Stimulated activated naive CD8-positive, alpha-beta T cell treated with anti-CD3 and anti-CD28 coated beads, Interleukin-15, Interleukin-2, amounts not matched to agents 100 U/mL and 50 U/mL, for 24 hours (primary cell): ENCODE results near the gene CEMIP2.
A peak's percentile ranks its signal among the peaks of the same experiment; 100 is the strongest.
"Not testable (repeated sequence)": the region's sequence is repeated elsewhere in the genome, so short reads cannot be mapped to it uniquely, and the experiment has no call there.

Experiments
- ATAC-seq: fragments of 150-1000 bp; cut with Tn5 transposase; one replicate; pipeline ENCODE4 v1.10.0; 2021
- DNase-seq: peaks from one replicate; pipeline ENCODE4 v3.0.0; 2021

Gene CEMIP2, protein sequence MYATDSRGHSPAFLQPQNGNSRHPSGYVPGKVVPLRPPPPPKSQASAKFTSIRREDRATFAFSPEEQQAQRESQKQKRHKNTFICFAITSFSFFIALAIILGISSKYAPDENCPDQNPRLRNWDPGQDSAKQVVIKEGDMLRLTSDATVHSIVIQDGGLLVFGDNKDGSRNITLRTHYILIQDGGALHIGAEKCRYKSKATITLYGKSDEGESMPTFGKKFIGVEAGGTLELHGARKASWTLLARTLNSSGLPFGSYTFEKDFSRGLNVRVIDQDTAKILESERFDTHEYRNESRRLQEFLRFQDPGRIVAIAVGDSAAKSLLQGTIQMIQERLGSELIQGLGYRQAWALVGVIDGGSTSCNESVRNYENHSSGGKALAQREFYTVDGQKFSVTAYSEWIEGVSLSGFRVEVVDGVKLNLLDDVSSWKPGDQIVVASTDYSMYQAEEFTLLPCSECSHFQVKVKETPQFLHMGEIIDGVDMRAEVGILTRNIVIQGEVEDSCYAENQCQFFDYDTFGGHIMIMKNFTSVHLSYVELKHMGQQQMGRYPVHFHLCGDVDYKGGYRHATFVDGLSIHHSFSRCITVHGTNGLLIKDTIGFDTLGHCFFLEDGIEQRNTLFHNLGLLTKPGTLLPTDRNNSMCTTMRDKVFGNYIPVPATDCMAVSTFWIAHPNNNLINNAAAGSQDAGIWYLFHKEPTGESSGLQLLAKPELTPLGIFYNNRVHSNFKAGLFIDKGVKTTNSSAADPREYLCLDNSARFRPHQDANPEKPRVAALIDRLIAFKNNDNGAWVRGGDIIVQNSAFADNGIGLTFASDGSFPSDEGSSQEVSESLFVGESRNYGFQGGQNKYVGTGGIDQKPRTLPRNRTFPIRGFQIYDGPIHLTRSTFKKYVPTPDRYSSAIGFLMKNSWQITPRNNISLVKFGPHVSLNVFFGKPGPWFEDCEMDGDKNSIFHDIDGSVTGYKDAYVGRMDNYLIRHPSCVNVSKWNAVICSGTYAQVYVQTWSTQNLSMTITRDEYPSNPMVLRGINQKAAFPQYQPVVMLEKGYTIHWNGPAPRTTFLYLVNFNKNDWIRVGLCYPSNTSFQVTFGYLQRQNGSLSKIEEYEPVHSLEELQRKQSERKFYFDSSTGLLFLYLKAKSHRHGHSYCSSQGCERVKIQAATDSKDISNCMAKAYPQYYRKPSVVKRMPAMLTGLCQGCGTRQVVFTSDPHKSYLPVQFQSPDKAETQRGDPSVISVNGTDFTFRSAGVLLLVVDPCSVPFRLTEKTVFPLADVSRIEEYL (N-terminal part only)

DNA sequence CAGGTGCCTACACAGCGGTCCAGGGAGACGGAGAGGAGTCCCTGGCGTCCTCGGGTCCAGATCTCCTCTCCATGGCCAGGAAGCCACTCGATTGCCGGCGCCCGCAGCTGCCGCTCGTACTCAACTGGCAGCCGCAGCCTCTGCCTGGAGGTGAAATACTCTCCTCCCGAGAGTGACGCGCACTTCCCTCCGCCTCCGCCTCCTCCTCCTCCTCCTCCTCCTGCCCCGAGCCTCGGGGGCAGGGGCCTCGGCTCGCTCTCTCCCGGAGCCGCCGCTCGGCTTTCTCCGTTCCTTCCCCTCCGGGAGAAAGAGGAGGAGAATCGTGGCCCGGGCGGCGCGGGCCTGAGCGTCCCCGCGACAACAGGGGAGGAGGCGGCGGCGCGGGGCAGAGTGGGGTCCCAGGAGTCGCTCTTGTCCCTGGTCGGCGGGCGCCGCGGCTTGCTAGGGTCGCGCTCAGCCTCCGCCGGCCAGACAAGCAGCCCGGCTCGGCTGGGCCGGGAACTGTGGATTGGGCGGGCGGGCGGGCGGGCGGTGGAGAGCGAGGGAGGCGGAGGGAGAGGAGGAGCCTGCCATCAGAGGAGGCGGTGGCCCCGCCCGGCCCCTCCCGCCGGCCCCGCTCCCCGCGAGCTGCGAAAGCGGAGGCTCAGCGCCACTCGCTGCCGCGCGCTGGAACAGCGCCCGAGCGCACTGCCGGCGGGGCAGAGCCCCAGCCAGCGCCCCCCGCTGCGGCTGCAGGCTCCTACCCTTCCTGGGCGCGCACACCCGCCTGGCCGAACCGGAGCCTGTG, at the start of gene CEMIP2:
Gene CEMIP2 (minus strand): TSS at position 126 of the 787 bp plus-strand sequence. CDS start 18,140 bp downstream, outside the sequence.
- peak; percentile 92 for DNase-seq
- ATAC-seq = peak; percentile 81

DNA sequence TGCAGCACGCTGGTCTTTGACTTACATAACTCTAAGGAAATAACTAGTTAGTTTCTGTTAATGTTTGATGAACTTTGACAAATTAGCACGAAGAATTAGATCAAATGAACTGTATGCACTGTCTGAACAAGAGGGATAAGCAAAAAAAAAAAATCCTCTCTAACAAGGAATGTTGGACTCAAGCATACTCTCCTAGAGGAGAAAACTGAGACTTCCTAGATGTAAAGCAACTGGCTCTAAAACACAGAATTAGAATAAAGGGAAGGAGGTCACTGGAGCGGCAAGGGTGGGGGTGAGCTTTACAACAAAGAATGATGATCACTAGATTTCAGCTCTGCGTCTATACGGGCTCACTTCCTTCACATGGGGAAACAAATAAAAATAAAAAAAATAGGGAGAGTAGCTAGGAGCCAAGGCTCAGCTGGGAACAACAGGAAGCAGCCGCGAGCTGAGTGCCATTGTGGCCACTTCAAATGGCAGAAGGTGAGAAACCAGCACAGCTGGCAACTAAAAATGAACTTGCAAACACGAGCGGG, 48.7 kb upstream of the CEMIP2 start:
- no peak for ATAC-seq
- DNase-seq = no peak

DNA sequence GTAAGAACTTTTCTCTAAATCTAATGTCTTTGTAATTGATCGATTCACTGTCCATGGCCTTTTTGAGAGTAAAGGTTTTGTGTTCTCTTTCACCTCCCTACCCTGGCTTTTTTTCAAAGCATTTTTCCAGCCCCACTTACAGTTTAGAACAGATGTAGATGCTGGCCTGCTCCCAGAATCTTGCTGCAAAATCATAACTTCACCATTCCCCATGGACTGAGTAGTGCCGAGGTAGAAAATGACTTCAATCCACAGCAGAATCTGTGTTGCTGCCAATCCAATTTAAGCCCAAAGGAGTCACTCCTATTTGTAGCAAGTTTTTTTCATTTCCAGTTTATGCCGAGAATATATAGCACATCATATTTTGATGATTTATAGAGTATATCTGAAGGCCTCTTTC, 46.5 kb upstream of the CEMIP2 start:
- DNase-seq (no peak), ATAC-seq (no peak)

DNA sequence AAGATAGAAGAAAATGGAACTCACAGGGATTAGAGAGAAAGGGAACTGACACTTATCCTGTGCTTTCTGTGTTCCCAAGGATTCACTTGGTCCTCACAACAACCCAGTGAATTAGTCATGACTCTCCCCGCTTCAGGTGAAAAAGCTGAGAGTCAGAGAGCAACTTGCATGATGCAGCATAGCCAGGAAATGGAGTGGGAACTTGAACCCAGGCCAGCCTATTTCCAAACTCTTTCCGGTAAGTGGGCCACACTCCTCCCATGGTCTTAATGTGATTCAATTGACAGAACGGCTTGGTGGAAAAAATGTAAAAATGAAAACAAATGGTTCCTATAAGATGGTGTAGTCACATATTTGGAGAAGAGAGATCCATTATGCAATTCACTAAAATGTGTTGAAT, 45.9 kb upstream of the CEMIP2 start:
- no peak for DNase-seq
- ATAC-seq = no peak

DNA sequence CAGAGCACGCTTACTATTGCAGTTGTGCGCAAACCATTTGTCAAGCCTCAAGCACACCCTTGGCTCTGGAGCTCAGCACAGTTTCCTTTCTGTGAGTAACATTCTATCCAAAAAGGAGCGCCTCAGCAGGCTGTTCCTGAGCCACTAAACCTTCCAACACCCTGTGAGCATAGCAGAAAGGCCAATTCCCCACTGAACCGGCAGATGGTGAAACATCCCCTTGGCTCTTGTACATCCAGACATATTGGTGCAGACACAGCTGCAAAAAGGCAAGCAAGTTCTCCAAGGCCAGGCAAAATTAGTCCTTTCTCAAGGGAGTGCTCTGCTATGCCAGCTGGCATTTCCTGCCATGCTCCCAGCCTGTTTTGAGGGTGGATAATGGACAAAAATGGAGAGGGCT, 44.1 kb upstream of the CEMIP2 start:
- DNase-seq (no peak), ATAC-seq (no peak)

DNA sequence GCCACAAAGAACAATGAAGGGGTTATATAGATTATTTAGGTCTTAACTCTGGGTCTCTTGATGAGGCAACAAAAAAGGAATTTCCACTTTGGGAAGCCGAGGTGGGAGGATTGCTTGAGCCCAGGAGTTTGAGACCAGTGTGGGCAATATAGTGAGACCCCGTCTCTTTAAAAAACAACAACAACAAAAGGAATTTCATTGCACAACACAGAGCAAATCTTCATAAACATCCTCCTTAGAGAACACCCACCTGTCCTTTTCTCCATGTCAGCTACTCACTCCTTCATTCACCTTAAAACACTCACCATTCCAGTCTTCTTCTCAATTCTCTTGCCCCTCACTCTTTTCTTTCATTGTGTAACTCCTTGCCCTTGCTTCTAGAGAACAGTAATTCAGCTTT, 39.8 kb upstream of the CEMIP2 start:
- no peak for DNase-seq
- no peak for ATAC-seq

DNA sequence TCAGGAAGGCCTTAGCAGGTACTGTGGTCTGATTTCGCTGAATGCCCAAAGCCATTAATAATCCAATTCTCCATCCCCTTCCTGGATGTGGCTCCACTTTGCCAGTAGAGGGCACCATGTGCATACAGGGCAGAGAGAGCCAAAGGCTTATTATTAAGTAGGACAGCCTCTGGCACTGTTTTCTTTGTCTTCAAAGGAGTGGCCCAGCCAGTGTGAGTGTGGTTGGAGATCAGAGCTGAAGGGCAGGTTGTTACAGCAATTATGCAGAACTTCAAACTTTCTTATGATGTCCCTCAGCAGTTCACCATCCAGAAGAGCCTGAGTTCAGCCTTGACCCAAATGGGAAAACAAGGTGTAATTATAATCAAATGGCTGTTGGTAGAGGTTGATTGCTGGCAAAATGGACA, 38.6 kb upstream of the CEMIP2 start:
- ATAC-seq (peak; percentile 98), DNase-seq (peak; percentile 57)

DNA sequence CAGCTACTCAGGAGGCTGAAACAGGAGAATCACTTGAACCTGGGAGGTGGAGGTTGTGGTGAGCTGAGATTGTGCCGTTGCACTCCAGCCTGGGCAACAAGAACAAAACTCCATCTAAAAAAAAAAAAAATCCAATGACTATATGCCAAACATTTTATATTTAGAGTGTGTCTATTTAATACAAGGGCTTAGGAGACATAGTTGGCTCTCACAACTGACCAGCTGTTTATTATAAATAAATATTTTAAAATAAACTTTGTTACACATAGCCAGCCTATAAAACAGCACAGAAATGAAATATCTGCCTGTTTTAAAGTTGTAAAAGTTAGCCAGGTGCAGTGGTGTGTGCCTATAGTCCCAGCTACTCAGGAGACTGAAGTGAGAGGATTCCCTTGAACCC, 36.8 kb upstream of the CEMIP2 start:
- DNase-seq, ATAC-seq: not testable (repeated sequence)

DNA sequence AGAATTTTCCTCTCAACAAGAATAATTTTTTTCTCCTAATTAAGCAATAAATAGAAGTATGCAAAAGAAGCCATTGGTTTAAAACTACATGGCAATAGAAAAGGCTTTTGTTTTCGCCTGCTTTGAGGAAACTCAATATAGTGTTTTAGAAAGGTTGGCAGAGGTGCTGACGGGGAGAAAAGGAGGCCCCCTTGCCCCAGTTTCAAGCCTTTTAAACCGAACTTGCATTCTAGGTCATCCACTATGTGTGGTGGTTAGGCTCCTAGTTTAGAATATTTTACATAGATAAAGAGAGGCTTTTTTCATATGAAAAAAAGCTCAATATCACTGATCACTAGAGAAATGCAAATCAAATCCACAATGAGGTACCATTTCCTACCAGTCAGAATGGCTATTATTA, 33.5 kb upstream of the CEMIP2 start:
- no peak for DNase-seq
- no peak for ATAC-seq

DNA sequence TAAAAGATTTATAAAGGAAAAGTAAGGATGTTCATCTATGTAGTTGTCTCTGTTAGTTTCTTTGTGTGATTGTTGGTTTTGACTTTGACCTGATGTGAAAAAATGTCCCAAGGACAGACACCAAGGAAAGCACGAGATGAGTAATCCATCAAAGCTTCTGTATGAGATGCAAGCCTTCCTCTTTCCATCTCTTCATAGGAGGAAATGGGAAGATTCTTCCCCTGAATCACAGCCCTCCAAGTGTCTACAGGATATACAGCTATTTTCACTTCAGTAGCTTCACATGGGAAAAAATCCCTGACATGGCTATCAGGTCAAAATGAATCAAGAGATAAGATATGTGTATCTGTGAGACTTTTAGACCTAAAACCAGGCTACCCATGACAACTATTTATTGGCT, 29.0 kb upstream of the CEMIP2 start:
- ATAC-seq (no peak), DNase-seq (no peak)

DNA sequence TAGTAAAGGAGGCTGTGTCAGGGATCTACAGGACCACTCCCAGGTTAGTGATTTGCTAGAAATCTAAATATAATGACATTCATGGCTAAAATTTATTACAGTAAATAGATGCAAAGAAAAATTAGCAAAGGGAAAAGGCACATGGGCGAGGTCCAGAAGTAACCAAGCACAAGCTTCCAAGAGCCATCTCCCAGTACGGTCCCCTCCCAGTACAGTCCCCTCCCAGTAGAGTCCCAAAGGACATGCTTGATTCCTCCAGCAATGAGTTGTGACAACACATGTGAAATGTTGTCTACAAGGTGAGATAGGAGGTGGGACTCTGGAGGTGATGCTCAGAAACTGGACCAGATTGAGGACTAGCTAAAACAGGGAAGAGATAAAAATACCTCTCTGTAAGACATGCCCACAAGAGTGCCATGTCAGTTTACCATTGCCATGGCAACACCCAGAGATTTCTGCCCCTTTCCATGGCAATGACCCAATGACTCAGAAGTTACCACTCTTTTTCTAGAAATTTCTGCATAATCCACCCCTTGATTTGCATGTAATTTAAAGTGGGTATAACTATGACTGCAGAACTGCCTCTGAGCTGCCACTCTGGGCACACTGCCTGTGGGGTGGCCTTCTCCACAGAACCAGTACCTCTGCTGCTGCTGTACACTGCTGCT, 27.9 kb upstream of the CEMIP2 start:
- no peak for DNase-seq
- peak; percentile 47 for ATAC-seq

DNA sequence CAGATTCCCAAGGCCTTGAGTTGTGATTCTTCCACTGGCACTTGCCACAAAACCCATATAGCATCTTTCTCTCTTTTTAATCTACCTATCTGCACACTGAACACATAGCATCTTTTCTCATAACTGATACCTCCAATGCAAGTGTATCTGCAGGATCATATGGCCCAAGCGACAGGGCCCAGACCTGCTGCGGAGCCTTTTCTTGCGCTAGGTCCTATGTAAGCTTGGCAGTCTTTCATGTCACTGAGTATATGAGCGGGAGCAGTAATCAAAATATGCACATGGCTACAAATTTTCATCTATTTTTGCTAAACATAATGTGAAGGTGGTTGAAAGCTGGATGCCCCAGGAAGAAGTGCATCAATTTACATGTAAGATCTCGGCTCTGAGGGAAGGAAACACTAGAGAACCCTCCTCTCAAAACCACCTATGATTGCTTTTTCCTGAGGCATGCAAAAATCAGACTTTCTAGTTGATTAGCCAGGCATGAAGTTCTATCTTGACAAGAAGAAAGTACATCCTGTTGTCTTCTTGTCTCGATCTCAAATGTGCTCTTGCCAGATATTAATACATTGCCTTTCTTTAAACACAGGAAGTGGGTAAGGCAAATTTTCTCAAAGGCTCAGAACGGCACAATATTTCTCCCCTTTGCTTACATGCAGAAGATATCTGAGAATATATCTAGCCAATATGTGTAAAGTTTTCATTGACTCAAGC, 26.9 kb upstream of the CEMIP2 start:
- DNase-seq (no peak), ATAC-seq (peak; percentile 62)

DNA sequence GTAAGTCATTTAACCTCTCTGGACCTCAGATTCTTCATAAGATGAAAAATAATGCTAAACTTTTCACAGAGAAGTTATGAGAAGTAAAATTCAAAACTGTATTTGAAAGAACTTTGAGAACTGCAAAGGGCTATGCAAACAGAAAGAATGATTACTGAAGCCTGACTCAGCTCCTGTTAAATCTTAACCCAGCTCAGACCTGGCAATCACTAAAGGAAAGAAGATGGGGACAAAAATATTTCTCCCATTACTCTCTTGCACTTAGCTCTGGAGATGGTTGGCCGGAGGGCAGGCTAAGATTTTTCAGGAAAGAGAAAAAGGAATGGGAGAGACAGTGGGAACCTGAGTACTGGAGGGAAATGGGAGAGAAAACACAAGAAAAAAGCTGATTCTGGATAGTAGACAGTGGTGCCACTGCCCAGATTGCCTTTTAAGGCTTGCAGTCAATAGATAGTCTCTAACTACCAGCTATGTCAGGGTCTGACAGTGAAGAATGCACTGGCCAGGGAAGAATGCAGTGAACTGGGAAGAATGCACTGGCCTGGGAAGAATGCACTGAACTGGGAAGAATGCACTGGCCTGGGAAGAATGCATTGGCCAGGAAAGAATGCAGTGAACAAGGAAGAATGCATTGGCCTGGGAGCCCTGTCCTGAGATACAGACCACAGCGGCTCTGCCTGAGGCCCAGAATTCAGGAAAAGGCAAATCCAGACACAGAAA, 25.2 kb upstream of the CEMIP2 start:
- ATAC-seq = no peak
- DNase-seq = no peak

DNA sequence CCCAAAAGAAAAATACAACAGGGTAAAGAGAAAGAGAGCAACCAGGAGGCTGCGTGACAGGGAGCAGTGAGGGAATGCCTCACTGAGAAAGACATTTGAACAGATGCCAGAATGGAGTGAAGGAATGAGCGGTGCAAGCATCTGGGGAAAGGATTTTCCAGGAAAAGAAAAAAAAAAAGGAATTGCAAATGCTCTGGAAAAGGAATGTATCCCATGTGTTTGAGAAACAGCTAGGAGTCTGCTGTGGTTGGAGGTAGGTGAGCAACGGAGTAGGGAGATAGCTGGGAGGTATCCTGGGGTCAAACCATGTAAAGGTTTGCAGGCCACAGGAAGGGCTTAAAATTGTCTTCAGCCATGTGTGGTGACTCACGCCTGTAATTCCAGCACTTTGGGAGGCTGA, 23.6 kb upstream of the CEMIP2 start:
- DNase-seq (no peak), ATAC-seq (no peak)

DNA sequence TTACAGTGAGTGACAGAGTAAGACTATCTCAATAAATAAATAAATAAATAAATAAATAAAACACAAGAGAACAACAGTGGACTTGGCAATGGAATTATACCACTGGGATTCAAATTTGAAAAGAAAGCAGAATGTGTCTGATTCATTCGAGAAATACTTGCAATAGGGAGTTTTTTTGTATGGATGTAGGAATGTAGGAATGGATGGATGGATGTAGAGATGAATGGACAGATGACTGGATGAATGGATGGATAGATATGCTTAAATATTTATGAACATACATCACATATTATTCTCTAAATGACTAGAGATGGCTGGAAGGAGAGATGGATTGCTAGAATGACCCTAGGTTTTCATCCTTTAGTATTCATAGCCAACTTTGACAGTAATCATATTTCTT, 22.0 kb upstream of the CEMIP2 start:
- DNase-seq (no peak), ATAC-seq (no peak)

DNA sequence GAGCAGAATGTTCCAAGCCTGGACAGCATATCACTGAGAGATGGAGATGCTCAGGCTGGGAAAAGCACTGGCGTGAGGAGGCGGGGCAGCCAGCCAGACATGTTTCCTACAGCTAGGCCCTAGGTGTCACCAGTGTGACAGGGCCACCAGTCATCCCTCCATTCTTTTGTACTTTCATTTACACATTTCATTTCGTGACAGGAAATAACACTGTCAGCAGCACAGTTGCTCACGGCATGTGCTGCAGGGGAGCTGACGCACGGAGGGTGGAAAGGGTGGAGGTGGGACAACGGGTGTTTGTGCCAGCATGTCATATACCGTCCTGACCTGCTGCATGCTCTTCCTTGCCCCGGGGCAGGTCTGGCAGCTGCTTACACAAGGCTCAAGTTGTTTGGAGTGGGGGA, 14.8 kb upstream of the CEMIP2 start:
- peak; percentile 96 for ATAC-seq
- DNase-seq = peak; percentile 81

DNA sequence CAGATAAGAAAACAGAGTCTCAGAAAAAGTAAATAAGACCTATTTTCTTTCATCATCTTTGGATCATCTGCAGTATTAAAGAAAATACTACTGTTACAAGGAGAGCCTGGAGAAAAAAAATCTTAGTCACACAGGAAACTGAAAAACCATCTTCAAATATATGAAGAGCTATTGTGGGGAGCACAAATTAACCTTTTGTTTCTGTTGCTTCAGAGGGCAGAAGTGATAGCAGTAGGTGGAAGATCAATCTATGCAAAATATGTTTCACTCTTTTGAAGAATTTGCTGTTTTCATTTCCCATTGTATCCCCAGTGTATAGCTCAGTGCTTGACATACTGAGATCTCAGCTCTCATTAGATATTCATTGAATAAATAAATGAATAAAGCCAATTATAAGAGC, 13.1 kb upstream of the CEMIP2 start:
- ATAC-seq = peak; percentile 50

DNA sequence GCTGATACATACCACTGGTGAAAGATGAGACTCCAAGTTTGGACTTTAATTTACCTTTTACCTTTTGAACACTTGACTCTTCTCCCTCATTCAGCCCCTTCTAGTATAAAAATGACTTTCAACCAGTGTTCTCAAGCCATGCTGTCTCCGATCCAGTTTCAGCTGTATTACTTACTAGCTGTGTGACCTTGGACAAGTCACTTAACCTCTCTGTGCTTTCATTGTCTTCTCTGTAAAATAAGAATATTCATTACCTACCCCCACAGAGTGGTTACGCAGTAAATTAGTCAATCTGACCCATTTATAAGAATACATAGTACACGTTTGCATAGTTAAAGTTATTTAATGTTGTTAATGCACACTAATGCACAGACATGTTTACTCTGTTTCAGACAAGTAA, 12.6 kb upstream of the CEMIP2 start:
- DNase-seq (no peak), ATAC-seq (no peak)

More for the DNA sequence above, 13.1 kb upstream of the CEMIP2 start:
- no peak for DNase-seq

DNA sequence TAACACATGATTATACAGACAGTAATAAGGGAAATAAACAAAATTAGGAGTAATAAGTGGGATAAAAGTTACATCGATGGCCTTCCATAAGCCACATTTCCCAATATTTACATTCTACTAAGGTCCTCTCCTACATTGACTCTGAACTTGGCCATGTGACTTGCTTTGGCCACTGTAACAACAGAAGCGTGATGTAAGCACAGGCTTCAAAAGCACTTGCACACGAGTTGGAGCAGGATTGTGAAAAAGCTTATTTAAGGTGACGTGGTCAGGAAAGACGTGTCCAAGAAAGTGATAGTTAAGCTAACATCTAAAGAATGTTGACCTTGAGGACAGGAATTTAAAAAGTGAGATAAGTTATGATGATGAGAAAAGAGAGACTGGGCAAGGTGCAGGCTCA, 9.8 kb upstream of the CEMIP2 start:
- DNase-seq = no peak
- no peak for ATAC-seq
